ENCODE results near the gene RPL18A. TPM values are rescaled to one million over a fixed set of nuclear protein-coding genes. Genes with fewer than 3 reads are reported as not detected.

The RPL18A gene
- total RNA-seq, 4 donors from 2014 or later: 1,544 to 1,849 (median 1,738) TPM

DNA sequence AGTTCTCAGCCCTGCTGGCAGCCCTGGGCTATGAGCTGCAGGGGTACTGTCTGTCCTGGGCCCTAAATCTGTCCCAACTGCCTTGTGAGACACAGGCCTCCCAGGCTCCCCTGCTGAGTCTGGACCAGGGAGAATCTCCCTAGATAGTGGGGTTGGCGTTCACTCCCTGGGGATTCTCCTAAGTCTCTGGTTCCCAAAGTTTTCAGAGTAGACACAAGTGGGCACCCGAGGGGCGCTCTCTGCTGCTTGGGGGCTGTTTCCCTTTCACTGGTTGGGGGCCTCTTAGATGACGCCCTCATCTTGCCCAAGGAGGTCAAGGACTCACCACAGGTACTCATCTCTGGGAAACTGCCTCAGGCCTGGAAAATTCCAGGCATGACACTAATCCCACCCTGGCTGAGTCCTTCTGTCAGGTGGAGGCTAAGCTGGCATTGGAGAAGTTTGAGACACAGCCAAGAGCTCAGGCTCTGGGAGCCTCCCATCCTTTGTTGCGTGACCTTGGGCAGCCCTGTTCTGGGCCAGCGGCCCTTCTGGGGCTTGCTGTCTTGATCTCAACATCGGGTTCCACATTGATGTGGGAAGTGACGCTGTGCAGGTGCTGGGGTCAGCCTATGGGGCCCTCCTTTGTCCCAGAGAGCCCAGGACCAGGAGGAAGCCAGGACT lies 3.9 kb downstream of the RPL18A start:
- Histone ChIP-seq H3K9me3 (no peaks in the 10 kb centered on the region), H3K27ac (no peak overlapping the region), H3K36me3 (peaks cover 9 to 59% (median 24%) of the 10 kb centered on the region in 3 donors), H3K4me3 (no peak overlapping the region), H3K4me1 (peaks cover 0 to 24% (median 16%) of the 10 kb centered on the region in 4 donors), H3K27me3 (no peaks in the 10 kb centered on the region)
- DNase-seq (ENCODE audit: low spot score in 2 of 2): no peak
- WGBS, 2 donors: 83 to 88% methylated on average over 6 to 8 of the region's 8 CpGs
- TF ChIP-seq, protein P1, sequence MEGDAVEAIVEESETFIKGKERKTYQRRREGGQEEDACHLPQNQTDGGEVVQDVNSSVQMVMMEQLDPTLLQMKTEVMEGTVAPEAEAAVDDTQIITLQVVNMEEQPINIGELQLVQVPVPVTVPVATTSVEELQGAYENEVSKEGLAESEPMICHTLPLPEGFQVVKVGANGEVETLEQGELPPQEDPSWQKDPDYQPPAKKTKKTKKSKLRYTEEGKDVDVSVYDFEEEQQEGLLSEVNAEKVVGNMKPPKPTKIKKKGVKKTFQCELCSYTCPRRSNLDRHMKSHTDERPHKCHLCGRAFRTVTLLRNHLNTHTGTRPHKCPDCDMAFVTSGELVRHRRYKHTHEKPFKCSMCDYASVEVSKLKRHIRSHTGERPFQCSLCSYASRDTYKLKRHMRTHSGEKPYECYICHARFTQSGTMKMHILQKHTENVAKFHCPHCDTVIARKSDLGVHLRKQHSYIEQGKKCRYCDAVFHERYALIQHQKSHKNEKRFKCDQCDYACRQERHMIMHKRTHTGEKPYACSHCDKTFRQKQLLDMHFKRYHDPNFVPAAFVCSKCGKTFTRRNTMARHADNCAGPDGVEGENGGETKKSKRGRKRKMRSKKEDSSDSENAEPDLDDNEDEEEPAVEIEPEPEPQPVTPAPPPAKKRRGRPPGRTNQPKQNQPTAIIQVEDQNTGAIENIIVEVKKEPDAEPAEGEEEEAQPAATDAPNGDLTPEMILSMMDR (IDR thresholded peaks at IDR 0.05): no peak
- TF ChIP-seq EP300 (IDR thresholded peaks at IDR 0.05) (no peak), POLR2A (IDR thresholded peaks at IDR 0.05) (no peak)

DNA sequence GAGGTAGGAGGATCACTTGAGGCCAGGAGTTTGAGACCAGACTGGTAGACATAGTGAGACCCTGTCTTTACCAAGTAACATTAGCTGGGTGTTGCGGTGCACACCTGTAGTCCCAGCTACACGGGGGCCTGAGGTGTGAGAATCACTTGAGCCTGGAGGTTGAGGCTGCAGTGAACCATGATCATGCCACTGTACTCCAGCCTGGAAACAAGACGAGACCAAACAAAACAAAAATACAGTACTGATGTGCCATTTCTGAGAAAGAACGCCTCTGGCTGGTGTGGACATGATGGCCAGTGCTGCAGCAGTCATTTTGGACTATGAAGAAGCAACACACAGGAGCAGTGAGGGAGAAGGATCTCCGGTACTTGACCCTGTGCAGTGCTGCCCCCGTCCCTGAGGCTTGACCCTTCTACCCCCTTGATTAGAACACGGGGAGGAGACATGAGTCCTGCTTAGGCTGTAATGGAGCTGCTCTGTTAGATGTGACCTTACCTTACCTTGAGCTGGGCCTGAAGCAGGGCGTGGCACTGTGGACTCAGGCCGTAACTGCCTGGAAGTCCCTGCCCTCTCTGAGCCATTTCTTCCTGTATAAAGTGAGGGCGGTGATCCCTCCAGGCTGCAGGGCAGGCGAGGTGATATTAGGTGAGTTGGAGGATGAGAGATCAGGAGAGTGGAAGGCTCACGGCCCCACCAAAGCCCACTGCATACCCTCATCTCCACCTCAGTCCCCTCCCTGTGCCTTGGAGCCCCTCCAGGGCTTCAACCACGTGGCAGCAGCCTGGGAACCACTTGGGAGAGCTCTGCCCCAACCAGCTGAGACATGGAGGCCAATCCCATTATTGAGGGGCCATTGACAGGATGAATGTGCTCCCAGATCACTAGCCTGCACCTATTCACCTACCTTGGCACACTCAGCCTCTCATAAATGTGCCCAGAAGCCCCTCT lies 5.9 kb downstream of the RPL18A start:
- no peak overlapping the region for H3K4me3 ChIP-seq
- H3K4me1 ChIP-seq: peaks cover 0 to 17% (median 13%) of the 10 kb centered on the region in 4 donors
- H3K27ac ChIP-seq: no peak overlapping the region
- H3K36me3 ChIP-seq: peaks cover 9 to 59% (median 24%) of the 10 kb centered on the region in 3 donors
- no peak for DNase-seq (ENCODE audit: low spot score in 2 of 2)
- H3K9me3 ChIP-seq: no peaks in the 10 kb centered on the region
- 66 to 73% methylated on average over 12 to 13 of the region's 13 CpGs for WGBS, 2 donors
- peaks cover 0 to 14% of the 10 kb centered on the region in 2 donors for H3K27me3 ChIP-seq
- TF ChIP-seq EP300 (IDR thresholded peaks at IDR 0.05) (no peak), POLR2A (IDR thresholded peaks at IDR 0.05) (no peak)
- TF ChIP-seq, protein P1 (IDR thresholded peaks at IDR 0.05): no peak

DNA sequence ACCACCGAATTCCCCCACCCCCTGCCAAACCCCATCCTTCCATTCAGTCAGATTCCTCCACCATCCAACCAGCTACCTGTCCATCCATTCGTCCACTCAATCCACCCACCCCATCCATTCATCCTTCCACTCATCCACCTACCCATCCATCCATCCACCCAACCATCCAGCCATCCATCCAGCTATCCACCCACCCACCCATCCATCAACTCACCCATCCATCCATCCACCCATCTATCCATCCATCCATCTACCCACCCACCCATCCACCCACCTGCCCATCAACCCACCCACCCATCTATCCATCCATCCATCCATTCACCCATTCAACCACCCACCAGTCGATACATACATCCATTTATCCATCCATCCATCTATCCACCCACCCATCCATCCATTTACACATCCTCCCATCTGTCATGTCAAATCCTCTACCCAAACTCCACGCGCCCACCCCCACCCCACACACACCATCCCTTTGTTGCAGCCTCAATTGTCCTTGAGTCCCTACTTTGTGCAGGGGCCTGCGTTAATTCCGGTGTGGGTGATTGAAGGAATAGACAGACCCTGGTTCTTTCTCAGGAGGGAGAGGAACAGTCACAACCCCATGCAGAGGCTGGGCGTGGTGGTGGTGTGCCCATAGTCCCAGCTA lies 6.7 kb downstream of the RPL18A start:
- no peak for DNase-seq (ENCODE audit: low spot score in 2 of 2)
- TF ChIP-seq POLR2A (IDR thresholded peaks at IDR 0.05) (no peak), EP300 (IDR thresholded peaks at IDR 0.05) (no peak)
- TF ChIP-seq, protein P1 (IDR thresholded peaks at IDR 0.05): no peak
- peaks cover 0 to 9% (median 5%) of the 10 kb centered on the region in 4 donors for H3K4me1 ChIP-seq
- peaks cover 0 to 22% of the 10 kb centered on the region in 2 donors for H3K27me3 ChIP-seq
- WGBS, 2 donors: 86 to 89% methylated on average over 8 of the region's 8 CpGs
- H3K4me3 ChIP-seq: no peak overlapping the region
- no peaks in the 10 kb centered on the region for H3K9me3 ChIP-seq
- H3K36me3 ChIP-seq: peaks cover 9 to 53% (median 24%) of the 10 kb centered on the region in 3 donors
- H3K27ac ChIP-seq: no peak overlapping the region

DNA sequence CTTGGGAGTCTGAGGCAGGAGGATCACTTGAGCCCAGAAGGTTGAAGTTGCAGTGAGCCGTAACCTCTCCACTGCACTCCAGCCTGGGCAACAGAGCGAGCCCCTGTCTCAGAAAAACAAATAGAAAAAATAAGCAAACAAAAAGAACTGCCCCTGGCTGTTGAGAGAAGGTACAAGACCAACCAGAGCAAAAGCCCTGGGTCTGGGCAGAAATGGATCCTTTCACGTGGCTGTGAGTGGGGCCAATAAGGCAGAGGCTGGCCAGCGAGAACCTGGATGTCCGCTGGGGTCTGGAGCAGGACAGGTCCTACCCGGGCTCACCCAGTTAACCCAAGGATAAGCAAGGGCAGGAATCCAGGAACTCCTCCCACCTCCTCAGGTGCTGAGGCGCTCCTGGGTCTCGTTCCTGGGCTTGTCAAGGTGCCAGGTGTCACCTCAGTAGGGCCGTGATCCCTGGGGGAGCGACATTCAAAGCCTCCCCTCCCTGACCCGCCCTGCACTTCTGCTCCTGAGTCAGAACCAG lies 7.3 kb downstream of the RPL18A start:
- Histone ChIP-seq H3K36me3 (peaks cover 5 to 47% (median 22%) of the 10 kb centered on the region in 3 donors), H3K27ac (no peak overlapping the region), H3K4me3 (no peak overlapping the region), H3K4me1 (peaks cover 0 to 9% (median 2%) of the 10 kb centered on the region in 4 donors), H3K27me3 (peaks cover 0 to 27% of the 10 kb centered on the region in 2 donors), H3K9me3 (no peaks in the 10 kb centered on the region)
- TF ChIP-seq POLR2A (IDR thresholded peaks at IDR 0.05) (no peak), EP300 (IDR thresholded peaks at IDR 0.05) (no peak)
- TF ChIP-seq, protein P1 (IDR thresholded peaks at IDR 0.05): no peak
- 76 to 78% methylated on average over 8 to 11 of the region's 11 CpGs for WGBS, 2 donors
- DNase-seq (ENCODE audit: low spot score in 2 of 2): no peak
